ENCODE measurements around the gene STK4.

Gene STK4

DNA sequence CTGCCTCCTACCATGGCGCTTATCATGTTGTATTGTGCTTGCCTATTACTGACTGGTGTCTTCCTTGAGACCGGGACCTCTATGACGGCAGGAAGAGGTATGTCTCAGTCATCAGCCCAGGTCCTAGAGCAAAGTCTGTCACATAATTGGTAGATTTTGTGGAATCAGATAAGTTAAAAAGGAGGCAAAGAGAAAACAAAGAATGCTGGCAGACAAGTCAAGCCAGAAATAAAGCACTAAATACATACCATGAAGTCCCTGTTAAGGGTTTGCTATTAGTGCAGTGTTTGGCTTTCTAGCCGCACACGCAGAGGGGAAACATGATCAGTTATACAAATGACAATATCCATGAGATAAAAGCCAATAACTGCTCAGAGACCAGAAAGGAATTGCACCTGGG lies 12.1 kb upstream of the STK4 start:
- DNase-seq (ENCODE audit: low spot score), result no peak

DNA sequence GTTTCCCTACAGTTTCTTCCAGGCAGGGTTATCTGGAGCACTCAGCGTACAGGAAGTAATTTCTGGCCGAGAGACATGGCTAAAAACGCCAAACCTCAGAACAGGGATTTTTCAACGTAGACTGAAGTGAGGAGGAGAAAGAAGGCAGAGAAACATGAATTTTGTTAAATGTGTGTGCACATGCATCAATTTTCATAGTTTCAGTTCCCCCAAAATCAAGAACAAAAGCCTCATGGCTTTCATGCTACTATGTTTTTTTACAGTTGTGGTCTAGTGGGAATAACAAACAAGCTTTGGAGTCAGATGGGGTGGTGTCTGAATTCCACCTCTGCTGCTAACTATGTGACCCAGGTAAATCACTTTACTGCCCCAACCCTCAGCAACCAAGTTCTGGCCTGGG lies 11.0 kb upstream of the STK4 start:
- no peak for DNase-seq (ENCODE audit: low spot score)

DNA sequence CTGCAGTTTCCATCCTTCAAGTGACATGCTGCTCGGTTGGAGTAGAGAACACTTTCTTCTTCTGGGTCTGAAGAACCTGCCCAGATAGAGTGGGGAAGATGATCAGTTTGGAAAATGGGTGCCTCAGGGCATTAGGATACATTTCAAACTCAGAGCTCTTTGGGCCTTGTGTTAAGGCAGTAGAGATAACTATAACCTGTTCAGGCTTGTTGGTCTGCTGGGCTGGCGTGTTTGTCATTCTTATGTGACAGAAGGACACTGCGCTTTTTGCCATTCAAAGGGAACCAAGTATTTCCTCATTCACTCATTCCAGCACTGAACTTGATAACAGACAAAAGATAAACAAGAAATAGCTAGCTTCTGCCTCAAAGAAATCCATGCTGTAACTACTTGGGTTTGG lies 9.9 kb upstream of the STK4 start:
- no peak for DNase-seq (ENCODE audit: low spot score)

DNA sequence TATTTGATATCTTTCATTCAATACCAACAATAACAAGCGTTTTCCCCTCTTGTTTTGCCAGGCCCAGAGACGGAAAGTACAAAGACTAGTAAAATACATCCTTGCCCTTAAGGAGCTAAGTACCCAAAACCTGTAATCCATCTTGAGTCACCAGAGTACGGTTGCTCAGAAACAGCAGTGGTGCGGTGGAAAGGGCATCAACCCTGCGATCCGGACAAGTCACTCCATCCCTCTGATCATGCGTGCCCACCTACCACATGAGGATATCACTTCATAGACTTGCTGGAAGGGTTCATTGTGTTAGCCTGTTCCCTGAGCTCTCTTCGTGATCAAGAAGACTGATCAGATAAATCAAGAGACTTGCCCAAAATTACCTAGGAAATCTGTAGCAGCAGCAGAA lies 8.0 kb upstream of the STK4 start:
- no peak for DNase-seq (ENCODE audit: low spot score)

DNA sequence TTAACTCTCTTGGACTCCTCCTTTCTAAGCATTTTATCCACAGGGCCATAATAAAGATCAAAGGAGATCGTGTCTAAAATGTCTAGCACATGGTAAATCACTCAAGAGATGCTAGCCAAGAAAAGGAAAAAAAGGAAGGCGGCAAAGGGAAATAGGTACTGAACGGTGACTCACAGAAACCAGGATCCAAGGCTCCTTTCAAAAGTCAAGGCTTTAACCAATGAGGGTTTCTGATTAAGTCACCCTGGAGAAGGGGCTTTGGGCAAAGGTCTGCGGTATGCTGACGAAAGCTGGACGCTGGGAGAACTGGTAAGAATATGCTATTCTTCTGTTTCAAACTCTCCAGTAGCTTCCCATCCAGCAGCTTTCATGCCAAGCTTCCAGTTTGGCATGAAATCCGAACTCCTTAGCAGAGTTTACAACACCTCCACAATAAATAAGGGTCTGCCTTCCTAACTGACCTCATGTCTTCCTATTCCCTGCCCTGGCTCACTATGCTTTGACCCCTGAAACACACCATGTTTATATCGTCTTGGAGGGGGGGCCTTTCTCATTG lies 7.2 kb upstream of the STK4 start:
- DNase-seq (ENCODE audit: low spot score), result no peak

DNA sequence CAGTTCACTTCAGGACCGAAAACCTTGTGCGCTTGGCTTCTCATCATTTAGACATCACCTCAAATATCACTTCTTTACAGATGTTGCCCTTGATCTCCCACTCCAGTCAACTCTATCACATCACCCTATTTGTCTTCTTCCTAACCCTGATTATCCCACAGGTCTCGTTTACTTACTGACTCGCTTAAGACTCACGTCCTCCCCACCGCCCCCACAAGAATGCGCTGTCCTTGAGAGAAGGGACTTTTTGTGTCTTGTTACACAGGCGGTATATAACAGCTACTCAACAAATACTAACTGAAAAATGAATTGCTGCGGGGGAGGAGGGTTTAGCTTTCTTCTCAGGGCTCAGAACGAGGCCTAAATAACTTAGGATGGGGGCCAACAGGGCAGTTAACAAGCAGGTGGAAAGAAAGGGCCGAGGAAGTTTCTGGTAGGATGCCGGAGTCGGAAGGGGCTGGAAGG lies 6.6 kb upstream of the STK4 start:
- DNase-seq (ENCODE audit: low spot score), result peak; percentile 51

DNA sequence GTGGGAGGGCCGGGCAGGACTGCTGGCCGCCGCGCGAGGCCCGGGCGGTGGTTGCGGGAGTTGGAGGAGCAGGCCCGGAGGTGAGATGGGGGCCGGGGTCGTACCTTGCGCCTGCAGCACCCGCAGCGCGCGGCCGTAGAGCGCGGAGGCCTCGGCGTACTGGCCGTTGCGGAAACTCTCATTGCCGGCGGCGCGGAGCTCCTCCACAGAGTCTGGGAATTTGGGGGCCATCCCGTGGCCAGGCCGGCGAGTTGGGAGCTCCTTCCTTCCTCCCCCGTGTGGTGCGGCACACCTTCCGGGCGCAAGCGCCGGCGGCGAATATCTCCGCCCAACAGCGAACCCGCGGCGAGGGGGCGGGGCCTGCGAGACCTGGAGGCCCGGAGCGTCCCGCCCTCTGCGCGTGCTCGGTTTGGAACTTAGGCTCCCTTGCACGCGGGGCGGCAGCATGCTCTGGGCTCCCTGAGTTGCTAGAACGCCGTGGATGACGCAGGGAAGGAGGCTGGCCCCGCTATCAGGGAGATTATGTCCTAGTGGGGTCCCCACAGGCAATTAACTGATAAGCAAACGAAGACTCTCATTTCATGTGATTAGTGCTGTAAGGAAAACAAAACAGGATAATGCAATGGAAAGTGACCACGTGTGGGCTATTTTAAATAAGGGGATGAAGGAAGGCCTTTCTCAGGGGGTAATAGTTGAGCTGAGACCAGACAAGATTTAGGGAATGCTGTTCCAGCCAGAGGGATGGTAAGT lies 6.0 kb upstream of the STK4 start, which contains the start of gene TOMM34:
Gene TOMM34, minus strand, starts transcription at position 295 of the 750 bp plus-strand sequence. Its CDS starts 64 bp downstream, at position 231.
- peak; percentile 92 for DNase-seq (ENCODE audit: low spot score)

DNA sequence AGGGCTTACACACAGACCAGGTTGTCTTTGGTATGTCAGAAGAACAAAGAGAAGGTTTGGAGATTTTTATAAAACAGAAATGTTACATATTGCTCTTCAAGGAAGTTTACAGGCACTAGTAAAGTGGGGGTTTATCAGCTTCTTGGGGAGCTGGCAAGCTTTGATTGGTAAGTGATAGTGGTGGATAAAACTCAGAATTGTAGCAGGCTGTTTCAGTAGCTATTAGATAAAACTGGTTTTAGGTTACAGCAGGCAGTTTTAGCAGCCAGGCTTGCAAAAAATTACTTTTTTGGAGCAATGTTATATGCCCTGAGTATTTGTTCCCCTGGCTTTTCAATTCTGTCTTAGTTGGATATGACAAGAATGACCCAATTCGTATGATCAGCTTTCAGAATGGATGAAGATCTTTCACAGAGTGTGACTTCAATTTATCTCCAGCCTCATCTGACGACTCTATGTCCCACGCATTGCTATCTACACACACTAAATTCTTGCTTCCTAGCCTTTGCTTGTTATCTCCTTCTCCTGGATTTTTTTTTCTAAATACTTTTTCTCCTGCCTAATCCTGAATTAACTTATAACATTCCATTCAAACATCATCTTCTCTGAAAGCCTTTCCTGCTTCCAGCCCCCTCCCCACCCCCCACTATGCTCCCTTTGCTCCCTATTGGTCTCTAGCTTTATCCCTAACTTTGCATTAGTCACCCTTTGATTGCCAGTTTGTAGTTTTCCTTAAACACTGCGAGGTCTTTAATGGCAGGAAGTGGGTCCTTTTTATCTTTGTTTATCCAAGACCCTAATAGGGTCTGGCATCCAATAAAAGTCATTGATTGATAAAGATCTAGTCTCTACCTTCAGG lies 5.1 kb upstream of the STK4 start:
- DNase-seq (ENCODE audit: low spot score), result no peak

DNA sequence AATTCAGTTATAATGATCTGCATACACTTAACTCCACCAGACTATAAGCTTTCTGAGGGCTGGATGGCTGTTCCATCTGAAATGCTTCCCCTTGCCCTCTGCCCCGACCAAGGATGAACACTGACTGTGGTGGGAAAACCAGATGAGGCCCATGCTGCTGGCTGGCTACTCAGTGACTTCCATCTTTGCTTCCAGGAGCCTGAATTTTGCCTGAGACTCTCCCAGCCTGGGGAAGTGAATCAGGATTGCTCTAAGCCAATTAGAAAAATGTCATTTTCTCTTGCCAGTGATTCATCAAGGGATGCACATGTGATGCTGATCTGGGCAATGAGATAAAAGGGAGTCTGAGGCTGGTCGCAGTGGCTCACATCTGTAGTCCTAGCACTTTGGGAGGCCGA lies 4.4 kb upstream of the STK4 start:
- DNase-seq (ENCODE audit: low spot score), result no peak

DNA sequence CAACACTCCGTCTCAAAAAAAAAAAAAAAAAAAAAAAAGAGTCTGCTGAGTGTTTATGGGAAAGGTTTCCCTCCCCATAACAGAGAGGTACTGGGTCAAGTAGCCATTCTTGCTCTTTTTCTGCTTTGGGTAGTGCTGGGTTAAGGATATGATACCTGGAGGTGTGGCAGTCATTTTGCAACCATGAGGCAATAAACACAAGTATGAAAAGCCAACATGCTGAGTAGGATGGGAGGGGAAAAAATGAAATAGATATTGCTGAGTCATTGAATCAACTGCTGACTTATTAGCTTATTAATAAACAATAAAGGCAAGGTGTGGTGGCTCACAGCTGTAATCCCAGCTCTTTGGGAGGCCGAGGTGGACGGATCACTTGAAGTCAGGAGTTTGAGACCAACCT lies 3.8 kb upstream of the STK4 start:
- no peak for DNase-seq (ENCODE audit: low spot score)

DNA sequence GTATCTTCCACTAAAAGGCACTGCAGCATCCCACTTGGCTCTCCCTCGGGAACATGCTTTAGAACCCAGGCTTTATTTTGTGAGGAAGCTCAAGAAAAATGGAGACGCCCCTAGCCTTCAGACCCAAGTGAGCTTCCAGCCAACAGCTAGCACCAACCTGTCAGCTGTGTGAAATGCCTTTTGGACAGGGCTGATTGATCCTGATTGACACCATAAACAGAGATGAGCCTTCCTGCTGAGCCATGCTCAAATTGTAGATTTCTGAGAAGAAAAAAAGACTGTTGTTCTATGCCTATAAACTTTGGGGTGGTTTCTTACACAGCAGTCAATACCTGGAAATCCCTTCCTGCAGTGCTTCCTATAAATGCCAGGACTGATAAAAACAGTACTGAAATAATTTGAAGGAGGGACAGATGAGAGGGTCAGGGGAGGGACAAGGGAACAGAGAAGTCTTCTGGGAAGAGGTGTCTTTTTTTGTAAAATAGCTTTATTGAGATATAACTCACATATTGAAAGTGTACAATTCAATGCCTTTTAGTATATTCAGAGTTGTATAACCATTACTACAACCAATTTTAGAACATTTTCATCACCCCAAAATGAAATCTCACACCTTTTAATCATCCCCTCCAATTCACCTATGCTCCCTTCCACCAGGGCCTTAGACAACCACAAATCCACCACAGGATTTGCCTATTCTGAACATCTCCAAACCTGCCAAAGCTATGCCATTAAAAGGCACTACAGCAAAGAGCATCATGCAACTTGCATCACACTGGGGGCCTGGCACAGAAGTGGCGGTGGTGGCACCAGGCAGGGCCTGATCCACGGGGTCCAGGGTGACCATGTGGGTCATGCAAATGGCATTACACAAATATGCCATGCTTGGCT lies 2.7 kb upstream of the STK4 start:
- no peak for DNase-seq (ENCODE audit: low spot score)

DNA sequence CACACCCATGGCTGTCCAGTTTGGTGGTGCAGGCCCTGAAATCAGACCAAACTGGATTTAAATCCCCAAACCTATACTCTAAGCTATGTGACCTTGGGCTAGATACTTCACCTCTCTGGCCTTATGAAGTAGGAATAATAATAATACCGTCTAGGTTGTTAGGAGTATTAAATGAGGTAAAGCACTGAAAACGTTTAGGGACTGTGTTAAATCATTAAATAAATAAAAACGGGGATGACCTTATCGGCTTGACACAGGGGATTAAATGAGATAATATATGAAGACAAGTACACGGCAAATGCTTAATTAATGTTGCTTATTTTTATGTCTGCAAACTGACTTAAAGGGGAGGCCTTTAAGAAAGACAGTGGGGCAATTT lies 672 bp upstream of the STK4 start:
- DNase-seq (ENCODE audit: low spot score), result no peak

DNA sequence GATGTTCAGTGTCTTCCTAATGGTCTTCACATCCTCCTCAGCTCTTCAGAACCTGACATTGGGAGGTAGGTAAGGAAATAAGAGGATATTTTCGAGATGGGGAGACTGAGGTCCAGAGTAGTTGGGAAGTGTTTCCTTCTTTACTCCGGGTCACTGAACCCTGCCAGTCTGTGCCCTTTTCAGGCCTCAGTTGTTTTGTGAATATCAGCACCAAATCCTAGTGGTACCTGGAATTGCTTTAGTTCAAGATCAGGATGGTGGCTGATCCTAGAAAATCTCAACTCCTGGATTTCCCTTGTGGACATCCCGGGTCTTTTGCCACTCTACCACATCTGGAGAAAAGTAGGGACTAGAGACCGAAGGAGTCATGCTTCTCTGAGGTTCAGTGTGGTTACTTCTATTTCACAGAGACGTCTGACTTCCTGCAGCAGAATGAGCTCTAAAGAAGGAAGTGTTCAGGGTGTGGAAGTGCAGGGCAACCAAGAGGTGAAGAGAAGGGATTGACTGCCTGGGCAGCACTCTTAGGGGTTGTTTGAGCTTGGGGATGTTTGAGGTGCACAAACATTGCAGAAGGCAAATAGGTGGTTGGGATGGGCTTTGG lies 995 bp downstream of the STK4 start:
- peak; percentile 62 for DNase-seq (ENCODE audit: low spot score)

DNA sequence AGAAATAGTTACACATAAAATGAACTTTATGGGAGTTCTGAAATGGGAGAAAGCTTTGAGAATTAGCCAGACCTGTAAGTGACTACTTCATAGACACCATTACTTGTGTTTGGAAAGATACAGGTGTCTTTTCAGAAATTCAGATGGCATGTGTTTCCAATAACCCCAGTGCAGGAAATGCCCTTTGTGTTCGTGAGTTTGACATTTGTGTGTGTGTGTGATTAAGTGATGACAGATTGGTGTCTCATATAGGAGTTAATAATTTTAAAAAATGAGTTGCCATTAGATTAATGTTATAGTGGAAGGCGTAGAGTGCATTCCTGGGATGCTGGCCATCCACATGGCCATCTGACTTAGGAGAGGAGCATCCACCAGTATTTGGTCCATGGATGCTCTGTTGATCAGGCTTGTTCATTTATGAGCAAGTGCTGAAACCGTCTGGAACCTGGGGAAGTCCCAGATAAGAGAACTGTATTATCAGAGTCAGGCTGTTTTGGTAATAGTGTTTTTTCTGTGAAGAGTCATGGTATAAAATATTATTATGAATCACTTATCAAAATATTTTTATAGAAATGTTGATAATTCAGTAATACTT lies 3.1 kb downstream of the STK4 start:
- DNase-seq (ENCODE audit: low spot score), result no peak

DNA sequence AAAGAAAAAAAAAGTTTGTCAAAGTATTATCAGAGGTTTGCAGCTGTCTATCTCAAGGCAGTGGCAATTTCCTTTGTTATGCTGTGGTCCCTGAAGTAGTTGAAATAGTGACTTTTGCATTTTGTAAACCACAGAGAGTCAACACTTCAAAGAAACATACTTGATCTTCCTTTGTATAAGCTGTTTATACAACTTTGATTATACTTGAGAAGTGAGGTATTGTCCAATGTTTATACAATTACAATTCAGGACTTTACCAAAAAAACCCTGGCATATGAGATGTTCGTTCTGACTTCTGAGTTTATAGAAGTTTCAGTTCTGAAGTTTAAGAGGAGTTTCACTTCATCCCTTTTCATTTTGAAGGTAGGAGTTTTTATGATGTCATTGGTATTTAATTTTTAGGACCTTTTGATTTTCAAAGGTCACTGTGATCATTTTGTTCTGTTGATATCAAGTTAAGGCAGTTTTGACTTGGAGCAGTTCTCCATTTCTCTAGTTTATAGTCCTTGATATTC lies 4.0 kb downstream of the STK4 start:
- no peak for DNase-seq (ENCODE audit: low spot score)

DNA sequence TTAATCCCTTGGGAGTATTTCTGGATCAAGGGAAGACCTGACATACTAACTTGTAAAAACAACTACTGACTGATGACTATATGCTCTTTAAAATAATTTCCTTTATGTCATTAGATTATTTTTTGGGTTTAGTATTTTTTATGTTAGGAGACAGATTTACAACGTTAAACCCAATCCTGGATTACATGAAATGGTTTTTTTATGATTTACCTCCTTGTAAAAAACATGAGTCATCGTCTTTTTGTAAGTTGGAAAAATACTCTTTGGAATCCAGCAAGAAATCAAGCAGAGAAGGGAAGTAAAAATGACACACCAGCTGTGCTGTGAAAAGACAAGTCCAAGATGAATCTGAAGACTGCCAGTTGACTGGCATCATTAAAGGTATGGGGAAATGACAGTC lies 6.7 kb downstream of the STK4 start:
- DNase-seq (ENCODE audit: low spot score), result no peak

DNA sequence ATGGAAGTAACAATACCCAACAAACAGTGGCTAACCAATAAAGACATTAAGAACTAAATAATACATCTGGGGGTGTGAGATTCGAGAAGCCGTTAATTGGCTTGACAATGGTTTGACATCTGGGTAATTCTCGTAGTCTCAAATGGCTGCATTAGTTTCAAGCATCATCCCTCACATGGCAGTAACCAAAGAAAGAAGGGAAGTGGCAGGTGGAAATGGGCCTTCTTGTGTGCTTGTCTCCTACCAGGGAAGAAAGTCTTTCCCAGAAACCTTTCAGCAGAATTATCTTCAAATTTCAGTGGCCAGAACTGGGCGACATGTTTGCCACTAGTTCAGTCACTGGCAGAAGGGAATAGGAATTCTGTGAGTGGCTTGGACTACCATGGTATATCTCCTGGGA lies 10.4 kb downstream of the STK4 start:
- no peak for DNase-seq (ENCODE audit: low spot score)

DNA sequence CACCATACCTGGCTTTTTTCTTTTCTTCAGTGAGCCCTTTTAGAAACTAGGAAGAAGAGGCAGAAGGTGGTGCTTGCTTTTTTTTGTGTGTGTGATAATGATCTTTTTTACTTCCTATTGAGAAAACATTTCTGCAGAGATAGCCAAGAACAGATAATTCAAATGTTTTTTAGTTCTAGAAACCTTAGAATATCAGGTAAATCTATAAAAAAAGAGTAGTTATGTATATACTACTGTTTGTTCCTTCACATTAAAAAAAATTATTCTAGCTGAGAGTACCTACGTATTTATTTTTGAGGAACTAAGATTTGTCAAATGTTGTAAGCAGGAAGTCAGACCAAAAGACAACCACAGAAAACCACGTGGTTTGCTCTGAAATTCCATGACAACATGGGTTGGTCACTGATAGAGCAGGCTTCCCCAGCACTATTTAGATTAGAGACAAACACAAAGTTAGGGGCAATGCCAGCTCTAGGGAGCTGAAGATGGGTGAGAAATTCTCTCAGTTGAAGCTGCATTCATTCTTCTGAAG lies 12.8 kb downstream of the STK4 start:
- peak; percentile 87 for DNase-seq (ENCODE audit: low spot score)

DNA sequence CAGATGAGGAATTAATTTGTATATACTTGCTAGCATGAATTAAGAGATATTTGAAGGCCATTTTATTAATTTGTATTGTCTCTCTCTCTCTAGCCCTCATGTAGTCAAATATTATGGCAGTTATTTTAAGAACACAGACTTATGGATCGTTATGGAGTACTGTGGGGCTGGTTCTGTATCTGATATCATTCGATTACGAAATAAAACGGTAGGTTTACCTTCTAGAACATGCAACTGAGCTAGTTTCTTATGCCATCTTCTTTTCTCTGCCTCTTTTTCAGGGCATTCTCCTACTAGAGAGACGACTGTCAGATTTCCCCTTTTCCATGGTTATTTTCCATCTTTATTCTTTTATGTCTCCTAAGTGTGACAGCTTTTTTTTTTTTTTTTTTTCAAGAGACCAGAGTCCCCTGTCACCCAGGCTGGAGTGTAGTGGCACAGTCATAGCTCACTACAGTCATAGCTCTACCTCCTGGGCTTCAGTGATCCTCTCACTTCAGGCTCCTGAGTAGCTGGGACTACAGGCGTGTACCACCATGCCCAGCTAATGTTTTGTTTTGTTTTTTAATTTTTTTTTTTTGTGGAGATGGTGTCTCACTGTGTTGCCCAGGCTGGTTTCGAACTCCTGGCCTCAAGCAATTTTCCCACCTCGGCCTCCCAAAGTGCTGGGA lies 15.6 kb downstream of the STK4 start:
- DNase-seq (ENCODE audit: low spot score), result no peak

DNA sequence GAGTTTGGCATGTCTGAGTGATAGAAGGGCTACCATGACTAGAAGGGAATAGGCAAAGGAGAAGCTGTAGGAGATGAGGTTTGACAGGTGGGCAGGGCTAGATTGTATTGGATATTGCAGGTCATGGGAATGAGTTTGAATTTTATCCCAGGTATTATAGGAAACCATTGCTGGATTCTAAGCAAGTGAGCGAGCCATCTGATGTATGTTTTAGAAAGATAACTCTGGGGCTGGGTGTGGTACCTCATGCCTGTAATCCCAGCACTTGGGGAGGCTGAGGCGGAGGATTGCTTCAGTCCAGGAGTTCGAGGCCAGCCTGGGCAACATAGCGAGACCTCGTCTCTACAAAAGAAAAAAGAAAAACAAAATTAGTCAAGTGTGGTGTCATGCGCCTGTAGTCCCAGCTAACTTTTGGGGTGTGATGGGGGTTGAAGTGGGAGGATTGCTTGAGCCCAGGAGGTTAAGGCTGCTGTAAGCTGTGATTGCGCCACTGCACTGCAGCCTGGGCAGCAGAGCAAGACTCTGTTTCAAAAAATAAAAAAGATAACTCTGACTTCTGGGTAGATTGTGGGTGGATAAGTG lies 16.9 kb downstream of the STK4 start:
- DNase-seq (ENCODE audit: low spot score), result no peak

Measured in pons (tissue), 1 donor.